OCI-LY7 (cell line): ENCODE results near the gene PLCB1. TPM values are rescaled to one million over a fixed set of nuclear protein-coding genes. Genes with fewer than 3 reads are reported as not detected.
A peak's percentile ranks its signal among the peaks of the same experiment; 100 is the strongest.
"Not testable (repeated sequence)": the region's sequence is repeated elsewhere in the genome, so short reads cannot be mapped to it uniquely, and the experiment has no call there.

Experiments used
- BruUV-seq: library from RNA; stranded (reverse); fragments of 400-500 nt; replicated peaks from 2 replicates; lab custom pipeline; 2021; lab: Mats Ljungman, UMichigan
- CTCF ChIA-PET: fragments of 300-600 bp; sonication (Branson Sonifier 250); formaldehyde crosslinking; loops from one replicate; lab custom pipeline; 2022; ENCODE audit warnings: antibody characterized with exemption; ENCODE audit not compliant: unreplicated experiment; lab: Charles Lee
- POLR2A ChIA-PET: fragments of 300-600 bp; sonication (Branson Sonifier 250); formaldehyde crosslinking; loops from one replicate; lab custom pipeline; 2022; ENCODE audit warnings: antibody characterized with exemption; lab: Charles Lee
- DNase-seq: peaks from one replicate; pipeline ENCODE4 v3.0.0-alpha.2; 2015; ENCODE audit warnings: low spot score
- H2AFZ ChIP-seq: fragments of 200-600 bp; sonication (generic), shearing (Covaris generic); 2 replicates; pipeline ENCODE4 v1.6.1; 2014; ENCODE audit warnings: mild to moderate bottlenecking, antibody characterized with exemption, low read length, moderate library complexity
- H3K27ac ChIP-seq: fragments of 200-600 bp; sonication (generic); 2 replicates; pipeline ENCODE4 v1.5.1; 2014; ENCODE audit warnings: mixed run types, low read depth, mild to moderate bottlenecking, moderate library complexity, low read length, inconsistent platforms; ENCODE audit not compliant: poor library complexity, severe bottlenecking
- H3K36me3 ChIP-seq: fragments of 200-600 bp; sonication (generic); 2 replicates; pipeline ENCODE4 v1.6.1; 2014; ENCODE audit warnings: mild to moderate bottlenecking, antibody characterized with exemption, low read length, moderate library complexity, mixed read lengths; ENCODE audit not compliant: insufficient read depth
- H3K4me1 ChIP-seq: fragments of 200-600 bp; sonication (generic); 2 replicates; pipeline ENCODE4 v1.5.1; 2014; ENCODE audit warnings: mild to moderate bottlenecking, low read length; ENCODE audit not compliant: insufficient read depth, poor library complexity, severe bottlenecking
- H3K4me2 ChIP-seq: fragments of 200-600 bp; sonication (generic); 2 replicates; pipeline ENCODE4 v1.6.1; 2014; ENCODE audit warnings: mild to moderate bottlenecking, low read length
- H3K4me3 ChIP-seq: fragments of 200-600 bp; sonication (generic); 2 replicates; pipeline ENCODE4 v1.5.1; 2014; ENCODE audit warnings: mild to moderate bottlenecking, low read depth, low read length; ENCODE audit not compliant: poor library complexity, severe bottlenecking
- H3K79me2 ChIP-seq: fragments of 200-600 bp; sonication (generic); 2 replicates; pipeline ENCODE4 v1.6.1; 2016; ENCODE audit warnings: low read depth, mild to moderate bottlenecking, low read length, moderate library complexity, mixed read lengths; ENCODE audit not compliant: insufficient read depth
- H3K9me2 ChIP-seq: fragments of 200-600 bp; sonication (generic); 2 replicates; pipeline ENCODE4 v1.6.1; 2016; ENCODE audit warnings: mild to moderate bottlenecking, low read length, mixed read lengths; ENCODE audit not compliant: insufficient read depth
- H3K9me3 ChIP-seq: fragments of 200-600 bp; sonication (generic); 2 replicates; pipeline ENCODE4 v1.6.1; 2014; ENCODE audit warnings: mild to moderate bottlenecking, mixed run types, low read length, mixed read lengths
- H4K20me1 ChIP-seq: fragments of 200-600 bp; sonication (generic); 2 replicates; pipeline ENCODE4 v1.6.1; 2014; ENCODE audit warnings: mild to moderate bottlenecking, antibody characterized with exemption, low read length, moderate library complexity, mixed read lengths; ENCODE audit not compliant: insufficient read depth
- CTCF ChIP-seq: fragments of 200-600 bp; sonication (generic); conservative IDR thresholded peaks from 2 replicates; pipeline ENCODE4 v1.5.1; 2014; ENCODE audit warnings: mild to moderate bottlenecking, antibody characterized with exemption, low read length, moderate library complexity, mixed read lengths
- EZH2phosphoT487 ChIP-seq: fragments of 200-600 bp; sonication (generic); IDR thresholded peaks from 2 replicates; pipeline ENCODE4 v1.6.1; 2018; ENCODE audit warnings: low read depth, borderline replicate concordance, mild to moderate bottlenecking, mixed run types, antibody characterized with exemption, low read length, moderate library complexity, mixed read lengths
- intact Hi-C: fragments of 100-400 bp; cut with micrococcal nuclease; formaldehyde crosslinking; loops from one replicate; pipeline ENCODE4 v1.10.0; 2022; ENCODE audit not compliant: unreplicated experiment
- total RNA-seq, 2 experiments: library from RNA; depleted of rRNA in 1 of 2; stranded (reverse); fragments of >200 nt in 1 of 2; shearing (Covaris generic) in 1 of 2; gene quantifications; 2 replicates each; pipeline ENCODE4 v1.2.3, GENCODE V29; 2014 to 2022

The PLCB1 gene
- total RNA-seq, 2 experiments from 2014 or later: 14.6 to 30.5 TPM

GRCh38 chr20:8812817-8813216, 680.8 kb downstream of the PLCB1 start:
- Histone ChIP-seq H3K9me2 (no peaks in the 10 kb centered on the region), H3K4me2 (no peak overlapping the region), H3K27ac (no peak overlapping the region), H3K4me3 (no peak overlapping the region), H4K20me1 (no peaks in the 10 kb centered on the region), H2AFZ (no peak overlapping the region), H3K79me2 (no peaks in the 10 kb centered on the region), H3K36me3 (no peaks in the 10 kb centered on the region), H3K9me3 (no peaks in the 10 kb centered on the region), H3K4me1 (no peaks in the 10 kb centered on the region)
- CTCF ChIA-PET: no interaction called here
- TF ChIP-seq EZH2phosphoT487: no peak
- no peak for TF ChIP-seq CTCF
- no TSS peak for BruUV-seq
- DNase-seq: no peak
- intact Hi-C loops: no loop called here
- POLR2A ChIA-PET: interaction anchor here (0.5 to 1.1 kb wide), 3 partner anchors 23 to 1892 kb away, joined by 3 read pairs; no protein-coding TSS in a partner anchor

GRCh38 chr20:8815208-8815607, 683.1 kb downstream of the PLCB1 start:
- Histone ChIP-seq H3K4me3 (no peak overlapping the region), H3K27ac (no peak overlapping the region), H3K4me1 (no peaks in the 10 kb centered on the region), H3K4me2 (no peak overlapping the region), H3K9me2 (no peaks in the 10 kb centered on the region), H3K9me3 (no peaks in the 10 kb centered on the region), H4K20me1 (no peaks in the 10 kb centered on the region), H3K36me3 (no peaks in the 10 kb centered on the region), H2AFZ (no peak overlapping the region), H3K79me2 (no peaks in the 10 kb centered on the region)
- BruUV-seq: no TSS peak
- intact Hi-C loops: no loop called here
- no peak for DNase-seq
- POLR2A ChIA-PET: no interaction called here
- CTCF ChIA-PET: no interaction called here
- TF ChIP-seq EZH2phosphoT487: no peak
- no peak for TF ChIP-seq CTCF

- Histone ChIP-seq H2AFZ (no peak overlapping the region), H3K36me3 (no peaks in the 10 kb centered on the region), H3K27ac (no peak overlapping the region), H3K4me2 (no peak overlapping the region), H4K20me1 (no peaks in the 10 kb centered on the region), H3K9me2 (no peaks in the 10 kb centered on the region), H3K79me2 (no peaks in the 10 kb centered on the region), H3K9me3 (no peaks in the 10 kb centered on the region), H3K4me3 (no peak overlapping the region), H3K4me1 (no peaks in the 10 kb centered on the region)
- ChIA-PET POLR2A (no interaction called here), CTCF (interaction anchor here (0.6 kb wide), 1 partner anchor 447 kb away, joined by 3 read pairs; no protein-coding TSS in a partner anchor)
- no TSS peak for BruUV-seq
- TF ChIP-seq CTCF: peak; percentile 29; the same call in 1 of the 2 replicates
- no peak for TF ChIP-seq EZH2phosphoT487
- DNase-seq: no peak
- intact Hi-C loops: no loop called here
Measured at GRCh38 chr20:8829256-8829655, 697.2 kb downstream of the PLCB1 start.

- H3K4me1 ChIP-seq, H3K9me2 ChIP-seq, H3K4me3 ChIP-seq, H3K36me3 ChIP-seq, intact Hi-C loops, CTCF ChIA-PET, H3K27ac ChIP-seq, H2AFZ ChIP-seq, H3K79me2 ChIP-seq, POLR2A ChIA-PET, H4K20me1 ChIP-seq, DNase-seq, H3K9me3 ChIP-seq, BruUV-seq, H3K4me2 ChIP-seq: not testable (repeated sequence)
Measured at GRCh38 chr20:8834294-8834693, 702.2 kb downstream of the PLCB1 start.
